ENCODE data around the gene TCERG1.

Gene TCERG1

GRCh38 chr5:146447734-146448380 is 724 bp downstream of the TCERG1 start:
- TF ChIP-seq TCF12 (IDR thresholded peaks at IDR 0.05; ENCODE audit: low read depth): no peak
- no peak for TF ChIP-seq USF1 (IDR thresholded peaks at IDR 0.05)
- TF ChIP-seq EP300 (IDR thresholded peaks at IDR 0.05; ENCODE audit: borderline replicate concordance): no peak
- no peak for TF ChIP-seq EGR1 (IDR thresholded peaks at IDR 0.05)
- no peak for TF ChIP-seq MAX (IDR thresholded peaks at IDR 0.05)
- no peak for TF ChIP-seq NFIC (IDR thresholded peaks at IDR 0.05)
- no peak for TF ChIP-seq REST (IDR thresholded peaks at IDR 0.05; ENCODE audit: low read depth)
- no peak for TF ChIP-seq RAD21 (IDR thresholded peaks at IDR 0.05; ENCODE audit: low read depth)
- no peak for TF ChIP-seq TEAD4 (IDR thresholded peaks at IDR 0.05)
- TF ChIP-seq CREB1 (IDR thresholded peaks at IDR 0.05; ENCODE audit: low read depth): no peak
- no peak for TF ChIP-seq TAF1 (IDR thresholded peaks at IDR 0.05; ENCODE audit: low read depth)
- TF ChIP-seq ZBTB7A (IDR thresholded peaks at IDR 0.05; ENCODE audit: low read depth): no peak
- no peak for TF ChIP-seq FOXM1 (IDR thresholded peaks at IDR 0.05; ENCODE audit: borderline replicate concordance, low read depth)
- TF ChIP-seq CEBPB (IDR thresholded peaks at IDR 0.05): no peak
- TF ChIP-seq YY1 (IDR thresholded peaks at IDR 0.05; ENCODE audit: low read depth): no peak

GRCh38 chr5:146448783-146449519 is 1.8 kb downstream of the TCERG1 start:
- TF ChIP-seq REST (IDR thresholded peaks at IDR 0.05; ENCODE audit: low read depth) (peak; percentile 43; the same call in 1 of the 2 replicates), EP300 (IDR thresholded peaks at IDR 0.05; ENCODE audit: borderline replicate concordance) (no peak)

- TF ChIP-seq NFIC (IDR thresholded peaks at IDR 0.05): no peak
- no peak for TF ChIP-seq MAX (IDR thresholded peaks at IDR 0.05)
- no peak for TF ChIP-seq FOXM1 (IDR thresholded peaks at IDR 0.05; ENCODE audit: borderline replicate concordance, low read depth)
These were observed 2.9 kb downstream of the TCERG1 start for GRCh38 chr5:146450002-146450401.

- TF ChIP-seq TAF1 (IDR thresholded peaks at IDR 0.05; ENCODE audit: low read depth) (no peak), EGR1 (IDR thresholded peaks at IDR 0.05) (no peak), USF1 (IDR thresholded peaks at IDR 0.05) (no peak), MAX (IDR thresholded peaks at IDR 0.05) (no peak)
These were observed 4.3 kb downstream of the TCERG1 start for GRCh38 chr5:146451411-146451810.

GRCh38 chr5:146457431-146457830 is 10.3 kb downstream of the TCERG1 start:
- TF ChIP-seq CREB1 (IDR thresholded peaks at IDR 0.05; ENCODE audit: low read depth) (no peak), RAD21 (IDR thresholded peaks at IDR 0.05; ENCODE audit: low read depth) (no peak), MAX (IDR thresholded peaks at IDR 0.05) (no peak), NFIC (IDR thresholded peaks at IDR 0.05) (no peak), EGR1 (IDR thresholded peaks at IDR 0.05) (no peak), USF1 (IDR thresholded peaks at IDR 0.05) (no peak), TCF12 (IDR thresholded peaks at IDR 0.05; ENCODE audit: low read depth) (no peak), TAF1 (IDR thresholded peaks at IDR 0.05; ENCODE audit: low read depth) (no peak)

Measured in Ishikawa (cell line).